Measurements from ENCODE around the gene SGSM1. TPM values are rescaled to one million over a fixed set of nuclear protein-coding genes. Genes with fewer than 3 reads are reported as not detected.

Gene SGSM1
- total RNA-seq, 2 donors from 2014 or later, result 3.6 to 4.6 TPM

- intact Hi-C loops (cut with DNase I), result no loop called here
- TF ChIP-seq POLR2A (IDR thresholded peaks at IDR 0.05), result no peak
- TF ChIP-seq, protein P1, sequence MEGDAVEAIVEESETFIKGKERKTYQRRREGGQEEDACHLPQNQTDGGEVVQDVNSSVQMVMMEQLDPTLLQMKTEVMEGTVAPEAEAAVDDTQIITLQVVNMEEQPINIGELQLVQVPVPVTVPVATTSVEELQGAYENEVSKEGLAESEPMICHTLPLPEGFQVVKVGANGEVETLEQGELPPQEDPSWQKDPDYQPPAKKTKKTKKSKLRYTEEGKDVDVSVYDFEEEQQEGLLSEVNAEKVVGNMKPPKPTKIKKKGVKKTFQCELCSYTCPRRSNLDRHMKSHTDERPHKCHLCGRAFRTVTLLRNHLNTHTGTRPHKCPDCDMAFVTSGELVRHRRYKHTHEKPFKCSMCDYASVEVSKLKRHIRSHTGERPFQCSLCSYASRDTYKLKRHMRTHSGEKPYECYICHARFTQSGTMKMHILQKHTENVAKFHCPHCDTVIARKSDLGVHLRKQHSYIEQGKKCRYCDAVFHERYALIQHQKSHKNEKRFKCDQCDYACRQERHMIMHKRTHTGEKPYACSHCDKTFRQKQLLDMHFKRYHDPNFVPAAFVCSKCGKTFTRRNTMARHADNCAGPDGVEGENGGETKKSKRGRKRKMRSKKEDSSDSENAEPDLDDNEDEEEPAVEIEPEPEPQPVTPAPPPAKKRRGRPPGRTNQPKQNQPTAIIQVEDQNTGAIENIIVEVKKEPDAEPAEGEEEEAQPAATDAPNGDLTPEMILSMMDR (IDR thresholded peaks at IDR 0.05), result no peak
- Histone ChIP-seq H3K9me3 (no peaks in the 10 kb centered on the region), H3K27me3 (no peaks in the 10 kb centered on the region), H3K36me3 (replicated peaks in 1 of 2; ENCODE audit: insufficient read depth in 1 of 2, low read depth in 2 of 2) (no peaks in the 10 kb centered on the region), H3K4me3 (no peak overlapping the region), H3K4me1 (peaks cover 22% of the 10 kb centered on the region), H3K27ac (peak overlapping the region in 3 of 4 donors; percentile 63 to 77 (median 68))
- DNase-seq, result no peak
- 68 to 69% methylated on average over 5 to 11 of the region's 11 CpGs for whole genome bisulfite sequencing, 2 donors
- no peak for ATAC-seq
Measured at GRCh38 chr22:24975813-24976341, 169.9 kb downstream of the SGSM1 start.

DNA sequence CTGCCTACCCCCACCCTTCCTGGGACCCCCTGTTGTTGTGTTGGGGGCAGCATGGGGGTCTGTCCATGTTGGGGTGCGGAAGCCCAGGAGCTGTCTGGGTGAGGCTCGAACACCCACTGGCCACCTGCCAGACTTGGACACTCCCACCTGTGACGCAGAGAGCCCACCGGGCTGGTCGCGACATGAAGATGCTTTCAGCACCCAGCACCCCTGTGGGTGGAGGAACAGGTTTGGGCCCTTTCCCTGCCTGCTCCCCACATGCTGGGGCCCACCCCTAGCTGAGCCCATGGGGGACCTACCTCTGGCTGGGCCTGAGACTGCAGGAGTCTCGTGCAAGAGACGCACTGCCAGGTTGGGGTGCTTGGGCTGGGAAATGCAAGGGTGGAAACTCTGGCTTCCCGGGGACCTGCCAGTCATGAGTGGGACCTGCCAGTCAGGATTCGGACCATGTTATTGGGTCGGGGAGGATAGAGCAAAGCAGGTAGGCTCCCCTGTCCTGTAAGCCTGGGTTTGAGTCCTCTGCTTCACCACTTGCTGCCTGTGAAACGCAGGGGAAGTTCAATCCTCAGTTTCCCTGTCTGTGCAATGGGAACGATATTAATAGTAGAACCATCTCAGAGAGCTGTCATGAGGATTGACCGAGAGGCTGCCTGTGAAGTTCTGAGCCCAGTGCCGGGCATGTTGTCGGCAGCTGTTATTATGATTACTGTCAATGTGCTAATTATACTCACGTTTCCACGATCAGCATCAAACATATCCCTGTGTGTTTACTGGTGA lies 170.6 kb downstream of the SGSM1 start:
- no peaks in the 10 kb centered on the region for H3K9me3 ChIP-seq
- WGBS, 2 donors, result 63 to 69% methylated on average over 8 to 18 of the region's 18 CpGs
- TF ChIP-seq POLR2A (IDR thresholded peaks at IDR 0.05), result no peak
- TF ChIP-seq, protein P1 (IDR thresholded peaks at IDR 0.05), result no peak
- H3K27ac ChIP-seq, result peak overlapping the region; percentile 37 to 77 (median 66)
- intact Hi-C loops (cut with DNase I), result no loop called here
- no peak for DNase-seq
- H3K4me1 ChIP-seq, result peaks cover 22% of the 10 kb centered on the region
- H3K4me3 ChIP-seq, result no peak overlapping the region
- no peaks in the 10 kb centered on the region for H3K27me3 ChIP-seq
- no peak for ATAC-seq
- no peaks in the 10 kb centered on the region for H3K36me3 ChIP-seq (replicated peaks in 1 of 2; ENCODE audit: insufficient read depth in 1 of 2, low read depth in 2 of 2)

Small RNA genes within 50 kb of the gene (small RNA-seq; reads per million reads assigned to genes)
- gene RF00275, result not detected

Other genes with a start within 250 kb of the SGSM1 start
- 10 to 100 TPM; 20.8 to 33.9 TPM for gene LRRC75B, start 213.1 kb upstream of the SGSM1 start, total RNA-seq
- gene GGT1, start 203.0 kb upstream of the SGSM1 start, total RNA-seq, result 10 to 100 TPM; 45.4 to 58.7 TPM
- not detected for gene PIWIL3, start 31.5 kb upstream of the SGSM1 start, total RNA-seq
- not detected for gene LHFPL7, start 140.5 kb downstream of the SGSM1 start, total RNA-seq
- 10 to 100 TPM; 24.9 to 79.8 TPM for gene KIAA1671, start 146.5 kb downstream of the SGSM1 start, total RNA-seq